Naive thymus-derived CD8-positive, alpha-beta T cell (primary cell): ENCODE data around the gene AGTR1. TPM values are rescaled to one million over a fixed set of nuclear protein-coding genes. Genes with fewer than 3 reads are reported as not detected.

Source experiments
- ATAC-seq, 2 donors: fragments of 150-1000 bp; cut with Tn5 transposase in 1 of 2; sonication (Bioruptor Pico), chemical (Tn5 transposase) in 1 of 2; 1 replicate in 1 of 2; 2 replicates in 1 of 2; pipeline ENCODE4 v1.10.0; 2021; ENCODE audit warnings: mild to moderate bottlenecking in 2 of 2, moderate library complexity in 2 of 2
- POLR2A ChIA-PET: fragments of 350-600 bp; sonication (Branson Sonifier 250); formaldehyde crosslinking; loops from one replicate; lab custom pipeline; 2021; ENCODE audit warnings: antibody characterized with exemption; lab: Charles Lee
- DNase-seq, 10 donors: peaks; one replicate each; pipeline versions ENCODE4 v3.0.0 to v3.0.0-alpha.2; 2020 to 2022
- H3K27ac Mint-ChIP-seq, 10 donors: one replicate each; pipeline ENCODE4 v1.8.0; 2020 to 2022; ENCODE audit warnings: mild to moderate bottlenecking in 10 of 10, mixed read lengths in 10 of 10, moderate library complexity in 4 of 10, inconsistent platforms in 1 of 10
- H3K27me3 Mint-ChIP-seq, 5 donors: one replicate each; pipeline ENCODE4 v1.8.0; 2021 to 2022; ENCODE audit warnings: mixed read lengths in 5 of 5
- H3K36me3 Mint-ChIP-seq, 3 donors: one replicate each; pipeline ENCODE4 v1.8.0; 2020 to 2022; ENCODE audit warnings: mixed read lengths in 3 of 3, mild to moderate bottlenecking in 2 of 3, inconsistent platforms in 1 of 3
- H3K4me1 Mint-ChIP-seq, 4 donors: one replicate each; pipeline ENCODE4 v1.8.0; 2021 to 2022; ENCODE audit warnings: mixed read lengths in 4 of 4
- H3K4me3 Mint-ChIP-seq, 10 donors: one replicate each; pipeline ENCODE4 v1.8.0; 2020 to 2022; ENCODE audit warnings: mild to moderate bottlenecking in 10 of 10, mixed read lengths in 10 of 10, moderate library complexity in 6 of 10, inconsistent platforms in 1 of 10
- H3K9me3 Mint-ChIP-seq, 9 donors: one replicate each; pipeline ENCODE4 v1.8.0; 2020 to 2022; ENCODE audit warnings: mixed read lengths in 9 of 9, mild to moderate bottlenecking in 3 of 9, inconsistent platforms in 1 of 9, moderate library complexity in 1 of 9
- polyA plus RNA-seq, 3 donors: library from polyadenylated mRNA; unstranded; fragments of 300-500 nt; fragmentation: Illumina TruSeq; gene quantifications; one replicate each; pipeline ENCODE4 v1.2.3, GENCODE V29; 2021
- total RNA-seq, 8 experiments: library from RNA in 2 of 8; stranded (reverse) in 2 of 8; gene quantifications; one replicate each; pipeline ENCODE4 v1.2.3 and lab custom pipeline; 2021 to 2026

AGTR1 gene
- total RNA-seq = not detected
- polyA plus RNA-seq = not detected
- 0 reads per million in 6 experiments for total RNA-seq (lab: John Stamatoyannopoulos, UW)

GRCh38 chr3:148697306-148698189 lies at the start of gene AGTR1:
TSS of gene AGTR1 (plus strand) at chr3:148697903. CDS start at chr3:148741036, 43,133 bp downstream.
- ATAC-seq = no peak
- peaks cover 11 to 32% (median 25%) of the 10 kb centered on the region in 5 donors for H3K27me3 Mint-ChIP-seq
- POLR2A ChIA-PET = no interaction called here
- peaks cover 0 to 9% (median 2%) of the 10 kb centered on the region in 9 donors for H3K9me3 Mint-ChIP-seq
- H3K4me1 Mint-ChIP-seq = peaks cover 0 to 6% (median 0%) of the 10 kb centered on the region in 4 donors
- peaks cover 0 to 11% (median 2%) of the 10 kb centered on the region in 3 donors for H3K36me3 Mint-ChIP-seq
- H3K4me3 Mint-ChIP-seq = peak within 1 kb of the TSS in 1 of 10 donors; percentile 29
- DNase-seq = no peak
- H3K27ac Mint-ChIP-seq = peak within 1 kb of the TSS in 1 of 10 donors; percentile 72

- Mint-ChIP-seq H3K9me3 (peaks cover 0 to 2% (median 0%) of the 10 kb centered on the region in 9 donors), H3K27me3 (no peaks in the 10 kb centered on the region), H3K4me3 (no peak overlapping the region), H3K4me1 (no peaks in the 10 kb centered on the region), H3K27ac (no peak overlapping the region), H3K36me3 (no peaks in the 10 kb centered on the region)
- POLR2A ChIA-PET = no interaction called here
- ATAC-seq = no peak
- no peak for DNase-seq
These were observed 48.9 kb upstream of the AGTR1 start for GRCh38 chr3:148648685-148649352.

GRCh38 chr3:148651549-148651948 lies 46.2 kb upstream of the AGTR1 start:
- POLR2A ChIA-PET = no interaction called here
- H3K36me3 Mint-ChIP-seq = no peaks in the 10 kb centered on the region
- H3K4me3 Mint-ChIP-seq = no peak overlapping the region
- H3K27ac Mint-ChIP-seq = no peak overlapping the region
- ATAC-seq (no peak), DNase-seq (no peak)
- no peaks in the 10 kb centered on the region for H3K27me3 Mint-ChIP-seq
- H3K4me1 Mint-ChIP-seq = no peaks in the 10 kb centered on the region
- H3K9me3 Mint-ChIP-seq = peaks cover 0 to 11% (median 0%) of the 10 kb centered on the region in 9 donors

- H3K27me3 Mint-ChIP-seq = peaks cover 0 to 2% (median 0%) of the 10 kb centered on the region in 5 donors
- H3K4me1 Mint-ChIP-seq = no peaks in the 10 kb centered on the region
- peaks cover 0 to 19% (median 2%) of the 10 kb centered on the region in 9 donors for H3K9me3 Mint-ChIP-seq
- POLR2A ChIA-PET = no interaction called here
- H3K36me3 Mint-ChIP-seq = no peaks in the 10 kb centered on the region
- no peak overlapping the region for H3K27ac Mint-ChIP-seq
- no peak for DNase-seq
- ATAC-seq = no peak
- no peak overlapping the region for H3K4me3 Mint-ChIP-seq
These were observed 43.3 kb upstream of the AGTR1 start for GRCh38 chr3:148654433-148654832.

GRCh38 chr3:148657470-148657869 lies 40.2 kb upstream of the AGTR1 start:
- Mint-ChIP-seq H3K36me3 (no peaks in the 10 kb centered on the region), H3K9me3 (peaks cover 0 to 19% (median 2%) of the 10 kb centered on the region in 9 donors), H3K4me3 (no peak overlapping the region), H3K27me3 (peaks cover 0 to 2% (median 0%) of the 10 kb centered on the region in 5 donors), H3K4me1 (no peaks in the 10 kb centered on the region), H3K27ac (no peak overlapping the region)
- POLR2A ChIA-PET = no interaction called here
- DNase-seq (no peak), ATAC-seq (no peak)

- DNase-seq = no peak
- POLR2A ChIA-PET = no interaction called here
- ATAC-seq = no peak
- Mint-ChIP-seq H3K4me3 (no peak overlapping the region), H3K36me3 (no peaks in the 10 kb centered on the region), H3K4me1 (no peaks in the 10 kb centered on the region), H3K27ac (no peak overlapping the region), H3K27me3 (peaks cover 0 to 2% (median 0%) of the 10 kb centered on the region in 5 donors), H3K9me3 (peaks cover 0 to 19% (median 2%) of the 10 kb centered on the region in 9 donors)
These were observed 38.2 kb upstream of the AGTR1 start for GRCh38 chr3:148659512-148659911.

GRCh38 chr3:148680289-148680688 lies 17.4 kb upstream of the AGTR1 start:
- H3K4me1 Mint-ChIP-seq = no peaks in the 10 kb centered on the region
- DNase-seq (no peak), ATAC-seq (no peak)
- H3K4me3 Mint-ChIP-seq = no peak overlapping the region
- H3K9me3 Mint-ChIP-seq = peaks cover 0 to 9% (median 0%) of the 10 kb centered on the region in 9 donors
- H3K27me3 Mint-ChIP-seq = peaks cover 0 to 3% (median 2%) of the 10 kb centered on the region in 5 donors
- H3K27ac Mint-ChIP-seq = no peak overlapping the region
- H3K36me3 Mint-ChIP-seq = no peaks in the 10 kb centered on the region
- POLR2A ChIA-PET = no interaction called here

GRCh38 chr3:148681080-148681479 lies 16.6 kb upstream of the AGTR1 start:
- no peaks in the 10 kb centered on the region for H3K36me3 Mint-ChIP-seq
- H3K4me1 Mint-ChIP-seq = no peaks in the 10 kb centered on the region
- POLR2A ChIA-PET = no interaction called here
- DNase-seq (no peak), ATAC-seq (no peak)
- H3K27ac Mint-ChIP-seq = no peak overlapping the region
- H3K27me3 Mint-ChIP-seq = peaks cover 0 to 3% (median 2%) of the 10 kb centered on the region in 5 donors
- H3K9me3 Mint-ChIP-seq = peaks cover 0 to 9% (median 0%) of the 10 kb centered on the region in 9 donors
- H3K4me3 Mint-ChIP-seq = no peak overlapping the region

GRCh38 chr3:148682997-148683396 lies 14.7 kb upstream of the AGTR1 start:
- Mint-ChIP-seq H3K27me3 (peaks cover 0 to 3% (median 2%) of the 10 kb centered on the region in 5 donors), H3K9me3 (peaks cover 0 to 9% (median 2%) of the 10 kb centered on the region in 9 donors), H3K27ac (no peak overlapping the region), H3K36me3 (no peaks in the 10 kb centered on the region), H3K4me1 (no peaks in the 10 kb centered on the region), H3K4me3 (no peak overlapping the region)
- POLR2A ChIA-PET = no interaction called here
- ATAC-seq (no peak), DNase-seq (no peak)

GRCh38 chr3:148694116-148694515 lies 3.6 kb upstream of the AGTR1 start:
- ATAC-seq (no peak), DNase-seq (no peak)
- H3K36me3 Mint-ChIP-seq = peaks cover 0 to 11% (median 0%) of the 10 kb centered on the region in 3 donors
- no peak overlapping the region for H3K27ac Mint-ChIP-seq
- peaks cover 0 to 6% (median 0%) of the 10 kb centered on the region in 4 donors for H3K4me1 Mint-ChIP-seq
- peaks cover 8 to 19% (median 18%) of the 10 kb centered on the region in 5 donors for H3K27me3 Mint-ChIP-seq
- no peak overlapping the region for H3K4me3 Mint-ChIP-seq
- POLR2A ChIA-PET = no interaction called here
- H3K9me3 Mint-ChIP-seq = peaks cover 0 to 9% (median 2%) of the 10 kb centered on the region in 9 donors

- Mint-ChIP-seq H3K4me1 (peaks cover 0 to 6% (median 0%) of the 10 kb centered on the region in 4 donors), H3K27me3 (peaks cover 11 to 32% (median 25%) of the 10 kb centered on the region in 5 donors), H3K4me3 (no peak overlapping the region), H3K9me3 (peaks cover 0 to 9% (median 2%) of the 10 kb centered on the region in 9 donors), H3K36me3 (peaks cover 0 to 11% (median 2%) of the 10 kb centered on the region in 3 donors), H3K27ac (peak overlapping the region in 1 of 10 donors; percentile 72)
- ATAC-seq (no peak), DNase-seq (no peak)
- POLR2A ChIA-PET = no interaction called here
These were observed 597 bp downstream of the AGTR1 start for GRCh38 chr3:148698190-148698810.

- POLR2A ChIA-PET = no interaction called here
These were observed 7.6 kb downstream of the AGTR1 start for GRCh38 chr3:148705314-148705713.

More at GRCh38 chr3:148705314-148705713, 7.6 kb downstream of the AGTR1 start:
- ATAC-seq (no peak), DNase-seq (no peak)
- Mint-ChIP-seq H3K27ac (no peak overlapping the region), H3K4me1 (no peaks in the 10 kb centered on the region), H3K4me3 (no peak overlapping the region), H3K36me3 (no peaks in the 10 kb centered on the region), H3K27me3 (peaks cover 0 to 2% (median 0%) of the 10 kb centered on the region in 5 donors), H3K9me3 (peaks cover 0 to 3% (median 0%) of the 10 kb centered on the region in 9 donors)
